Measurements from ENCODE around the gene DNLZ.

The DNLZ gene

GRCh38 chr9:136374183-136374575 lies 10.6 kb upstream of the DNLZ start:
- no peak for FAIRE-seq

- no peak for FAIRE-seq
These were observed 10.0 kb upstream of the DNLZ start, which contains the start of gene CARD9 for GRCh38 chr9:136373300-136374182. Gene CARD9 (minus strand): TSS chr9:136373669. CDS start chr9:136372078, 1,591 bp downstream.

GRCh38 chr9:136372561-136373299 lies 9.2 kb upstream of the DNLZ start:
- no peak for FAIRE-seq

DNA sequence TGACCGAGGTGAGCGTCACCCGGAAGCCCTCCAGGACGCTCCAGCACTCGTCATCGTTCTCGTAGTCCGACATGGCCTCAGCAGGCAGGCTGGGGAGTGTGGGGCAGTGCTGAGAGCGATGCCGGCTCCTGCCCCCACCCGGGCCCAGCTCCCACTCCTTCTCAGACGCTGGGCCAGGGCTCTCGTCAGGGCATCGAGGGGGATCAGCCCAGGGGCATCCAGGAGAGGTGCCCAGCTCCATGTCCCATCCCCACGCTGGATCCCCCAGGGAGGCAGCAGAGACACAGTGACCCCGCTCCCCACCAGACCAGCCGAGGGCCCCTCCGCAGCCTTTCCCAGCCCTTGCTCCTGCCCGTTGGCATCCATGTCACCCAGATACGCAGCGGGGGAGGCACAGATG lies 8.5 kb upstream of the DNLZ start:
- no peak for FAIRE-seq

GRCh38 chr9:136371533-136371880 lies 8.0 kb upstream of the DNLZ start:
- FAIRE-seq, result no peak

GRCh38 chr9:136370687-136371532 lies 7.4 kb upstream of the DNLZ start:
- no peak for FAIRE-seq

GRCh38 chr9:136370037-136370436 lies 6.5 kb upstream of the DNLZ start:
- no peak for FAIRE-seq

- FAIRE-seq, result no peak
These were observed 4.6 kb upstream of the DNLZ start for GRCh38 chr9:136368190-136368589.

DNA sequence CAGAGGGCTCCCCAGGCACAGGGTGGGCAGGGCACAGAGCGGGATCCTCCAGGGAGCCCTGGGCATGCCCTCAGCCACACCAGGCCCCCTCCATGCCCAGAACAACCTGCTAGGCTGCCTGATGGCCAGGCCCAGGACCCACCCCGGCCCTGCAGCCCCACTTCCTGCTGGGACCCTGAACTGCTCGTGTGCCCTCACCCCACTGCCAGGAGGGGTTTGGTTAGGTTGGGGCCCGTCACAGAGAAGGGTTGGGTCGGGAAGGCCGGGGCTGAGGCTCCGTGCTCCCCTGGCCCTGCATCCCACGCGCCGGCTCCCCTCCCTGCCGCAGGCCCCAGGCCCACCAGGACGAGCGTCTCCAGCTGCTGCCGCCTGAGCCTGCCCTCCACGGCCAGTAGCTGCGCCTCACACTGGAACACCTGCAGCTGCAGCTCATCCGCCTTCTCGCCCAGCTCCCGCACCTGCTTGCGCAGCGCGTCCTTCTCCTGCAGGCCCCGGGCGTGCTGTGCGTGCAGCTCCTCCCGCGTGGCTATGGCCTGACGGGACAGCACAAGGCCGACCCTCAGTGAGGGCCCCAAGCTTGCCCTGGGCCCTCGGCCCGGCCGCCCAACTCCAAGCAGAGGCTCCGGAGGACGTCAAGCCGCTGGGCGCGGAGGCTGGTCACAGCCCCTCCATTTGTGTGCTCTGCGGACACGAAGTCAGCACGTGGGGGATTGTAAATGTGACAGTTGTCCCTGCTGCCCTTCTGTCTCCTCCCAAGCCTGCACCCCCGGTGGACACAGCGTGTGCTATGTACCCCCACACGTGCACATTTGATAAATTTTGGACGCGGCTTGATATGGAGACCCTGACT lies 4.0 kb upstream of the DNLZ start:
- no peak for FAIRE-seq

GRCh38 chr9:136366826-136367225 lies 3.3 kb upstream of the DNLZ start:
- FAIRE-seq, result no peak

GRCh38 chr9:136365775-136366222 lies 2.3 kb upstream of the DNLZ start:
- FAIRE-seq, result no peak

DNA sequence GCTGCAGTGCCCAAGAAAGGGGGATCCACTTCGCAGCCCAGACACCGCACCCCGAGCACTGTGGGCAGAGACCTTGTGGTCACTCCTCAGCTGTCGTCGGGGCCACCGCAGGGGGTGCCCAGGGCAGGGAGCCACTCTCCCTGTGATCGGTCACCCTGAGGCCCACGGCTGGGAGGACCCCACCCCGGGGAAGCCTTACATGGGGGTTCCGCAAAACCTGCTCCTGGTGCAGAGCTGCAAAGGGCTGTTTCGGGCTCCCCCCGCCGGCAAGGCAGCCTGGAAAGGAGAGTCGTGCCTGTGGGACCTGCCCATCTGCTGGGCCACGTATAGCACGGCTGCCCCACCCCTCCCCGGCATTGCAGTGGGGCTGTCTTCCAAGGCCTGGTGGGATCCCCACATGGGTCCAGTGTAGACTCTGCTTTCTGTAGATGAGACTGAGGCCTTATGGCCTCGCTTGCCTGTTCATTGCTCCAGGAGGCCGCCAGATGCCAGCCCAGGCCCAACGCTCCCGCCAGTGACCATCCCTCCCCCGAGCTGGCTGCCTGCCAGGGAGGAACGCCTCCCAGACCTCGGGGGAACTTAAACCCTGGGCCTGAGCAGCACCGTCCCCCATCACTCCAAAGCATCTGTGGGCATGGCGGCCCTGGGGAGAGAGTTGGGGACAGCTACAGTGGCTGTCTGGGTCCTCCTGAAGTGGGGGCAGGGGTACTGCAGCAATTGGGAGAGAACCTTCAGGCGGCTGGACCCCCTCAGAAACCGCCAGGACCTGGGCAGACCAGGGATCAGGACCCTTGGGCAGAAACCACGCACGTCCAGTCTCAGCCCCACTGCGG lies 1.6 kb upstream of the DNLZ start:
- FAIRE-seq, result no peak

- FAIRE-seq, result no peak
These were observed 605 bp upstream of the DNLZ start for GRCh38 chr9:136363949-136364748.

DNA sequence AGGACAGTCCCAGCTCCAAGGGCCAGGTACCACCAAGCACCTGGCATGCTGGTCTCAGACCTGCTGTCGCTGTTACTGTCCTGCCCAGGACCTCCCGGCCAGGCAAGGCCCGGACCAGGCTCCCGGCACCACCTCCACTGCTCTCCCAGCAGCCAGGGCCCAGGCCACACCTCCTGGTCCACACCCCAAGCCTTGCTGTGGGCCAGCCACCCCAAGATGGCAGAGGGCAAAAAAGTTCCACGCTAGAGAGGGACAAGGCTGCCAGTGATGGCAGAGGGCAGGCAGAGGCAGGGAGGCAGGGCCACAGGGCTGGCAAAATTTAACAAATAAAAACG lies 1.1 kb downstream of the DNLZ start:
- no peak for FAIRE-seq

- no peak for FAIRE-seq
These were observed 1.6 kb downstream of the DNLZ start for GRCh38 chr9:136361754-136362449.

DNA sequence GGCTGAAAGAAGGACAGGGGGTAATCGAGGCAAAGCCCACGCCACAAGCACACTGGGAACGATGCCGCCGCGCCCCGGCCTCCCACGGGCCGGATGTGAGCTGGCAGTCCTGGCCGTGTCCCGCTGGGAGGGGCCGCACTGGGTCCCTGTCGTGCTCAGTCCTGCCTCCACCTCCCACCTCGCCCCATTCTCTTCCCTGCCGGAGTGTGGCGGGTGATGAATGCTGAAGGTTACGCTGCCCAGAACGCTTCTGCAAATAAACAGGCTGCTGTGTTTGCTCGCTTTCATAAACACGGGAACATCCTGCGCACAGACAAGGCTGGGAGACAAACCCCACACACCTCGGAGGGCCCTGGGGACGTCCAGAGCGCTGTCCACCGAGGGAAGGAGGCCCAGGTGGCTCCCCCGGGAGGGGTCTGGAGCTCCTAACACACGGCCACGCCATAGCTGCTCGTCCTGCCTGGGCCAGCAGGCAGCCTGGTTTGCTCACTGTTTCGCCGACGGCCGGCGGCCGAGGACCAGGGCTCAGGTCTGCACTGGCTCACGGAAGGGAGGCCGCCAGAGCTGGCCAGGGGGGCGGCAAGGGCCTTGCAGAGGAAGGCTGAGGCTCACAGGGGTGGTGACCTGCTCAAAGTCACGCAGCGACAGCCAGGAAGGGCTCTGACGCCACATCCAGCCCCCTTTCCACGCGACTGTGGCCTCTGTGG lies 2.3 kb downstream of the DNLZ start:
- no peak for FAIRE-seq

- no peak for FAIRE-seq
These were observed 3.5 kb downstream of the DNLZ start for GRCh38 chr9:136359774-136360718.

- FAIRE-seq, result no peak
These were observed 4.7 kb downstream of the DNLZ start for GRCh38 chr9:136358888-136359287.
